Karpas-422 (cell line): ENCODE results near the gene LAMA5. TPM values are rescaled to one million over a fixed set of nuclear protein-coding genes. Genes with fewer than 3 reads are reported as not detected.

Experiments
- DNase-seq: peaks from one replicate; pipeline ENCODE4 v3.0.0-alpha.2; 2015
- H2AFZ ChIP-seq: fragments of 200-600 bp; sonication (generic); 2 replicates; pipeline ENCODE4 v1.6.1; 2014; ENCODE audit warnings: antibody characterized with exemption, low read length, mixed read lengths
- H3K27ac ChIP-seq: fragments of 200-600 bp; sonication (generic); 2 replicates; pipeline ENCODE4 v1.5.1; 2014; ENCODE audit warnings: mild to moderate bottlenecking, low read length, moderate library complexity
- H3K27me3 ChIP-seq: fragments of 200-600 bp; sonication (generic); 2 replicates; pipeline ENCODE4 v1.6.1; 2014; ENCODE audit warnings: low read length, mixed read lengths
- H3K36me3 ChIP-seq: fragments of 200-600 bp; sonication (generic); 2 replicates; pipeline ENCODE4 v1.6.1; 2014; ENCODE audit warnings: low read length, mixed read lengths; ENCODE audit not compliant: insufficient read depth
- H3K4me1 ChIP-seq: fragments of 200-600 bp; sonication (generic); 2 replicates; pipeline ENCODE4 v1.6.1; 2014; ENCODE audit warnings: mild to moderate bottlenecking, low read length, mixed read lengths
- H3K4me2 ChIP-seq: fragments of 200-600 bp; sonication (generic); 2 replicates; pipeline ENCODE4 v1.6.1; 2014; ENCODE audit warnings: low read length, low read depth, mild to moderate bottlenecking; ENCODE audit not compliant: poor library complexity, severe bottlenecking
- H3K4me3 ChIP-seq: fragments of 200-600 bp; sonication (generic); 2 replicates; pipeline ENCODE4 v1.5.1; 2014; ENCODE audit warnings: mild to moderate bottlenecking, antibody characterized with exemption, low read length, mixed read lengths
- H3K79me2 ChIP-seq: fragments of 200-600 bp; sonication (generic); 2 replicates; pipeline ENCODE4 v1.6.1; 2014; ENCODE audit warnings: mild to moderate bottlenecking, low read length, mixed read lengths
- H3K9ac ChIP-seq: fragments of 200-600 bp; sonication (generic); 2 replicates; pipeline ENCODE4 v1.6.0; 2014; ENCODE audit warnings: low read length
- H3K9me2 ChIP-seq: fragments of 200-600 bp; sonication (generic), shearing (Covaris generic); replicated peaks from 2 replicates; pipeline ENCODE4 v1.6.0; 2014; ENCODE audit warnings: mild to moderate bottlenecking, low read length, moderate library complexity; ENCODE audit not compliant: insufficient read depth
- H3K9me3 ChIP-seq: fragments of 300-700, 200-600 bp; sonication (generic); 2 replicates; pipeline ENCODE4 v1.6.1; 2014; ENCODE audit warnings: low read length, mixed read lengths
- H4K20me1 ChIP-seq: fragments of 200-600 bp; sonication (generic); 2 replicates; pipeline ENCODE4 v1.6.1; 2014; ENCODE audit warnings: mild to moderate bottlenecking, antibody characterized with exemption, low read length, low read depth; ENCODE audit not compliant: insufficient read depth
- total RNA-seq: library from RNA; depleted of rRNA; stranded (reverse); fragments of >200 nt; shearing (Covaris generic); gene quantifications from 2 replicates; pipeline ENCODE4 v1.2.3, GENCODE V29; 2014; ENCODE audit warnings: low replicate concordance

Gene LAMA5
- total RNA-seq, 1 experiment from 2014 or later: 17.5 TPM

DNA sequence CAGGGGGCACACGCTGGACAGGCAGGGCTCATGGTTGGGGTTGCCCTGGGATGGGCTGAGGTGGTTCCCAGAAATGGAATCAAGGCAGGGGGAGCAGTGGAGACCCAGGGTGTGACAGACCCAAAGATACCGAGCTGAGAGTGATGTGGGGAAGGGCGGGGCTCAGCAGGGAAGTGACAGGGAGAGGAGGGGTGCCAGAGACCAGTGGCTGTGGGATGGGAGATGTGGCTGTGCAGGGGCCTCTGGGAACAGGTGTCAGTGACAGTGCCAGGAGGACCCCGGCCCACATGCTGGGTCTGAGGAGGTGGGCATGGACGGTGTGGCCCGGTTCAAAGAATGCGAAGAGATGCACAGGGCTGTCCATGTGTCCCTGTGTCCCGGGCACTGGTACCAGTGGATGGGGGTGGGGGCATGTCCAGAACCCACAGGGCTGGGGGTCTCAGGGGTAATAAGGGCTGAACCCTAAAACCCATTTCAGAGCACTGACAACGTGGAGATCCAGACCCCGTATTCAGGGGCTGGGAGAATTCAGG, 38.9 kb upstream of the LAMA5 start:
- no peaks in the 10 kb centered on the region for H3K27me3 ChIP-seq
- H3K9me3 ChIP-seq: no peaks in the 10 kb centered on the region
- peak overlapping the region; percentile 93 for H3K9ac ChIP-seq
- no peak for DNase-seq
- peaks cover 23% of the 10 kb centered on the region for H3K79me2 ChIP-seq
- H3K4me2 ChIP-seq: peak overlapping the region; percentile 83
- H3K4me1 ChIP-seq: peaks cover 29% of the 10 kb centered on the region
- H3K9me2 ChIP-seq: no peaks in the 10 kb centered on the region
- peak overlapping the region; percentile 99 for H3K4me3 ChIP-seq
- no peaks in the 10 kb centered on the region for H3K36me3 ChIP-seq
- H2AFZ ChIP-seq: no peak overlapping the region
- H4K20me1 ChIP-seq: peaks cover 10% of the 10 kb centered on the region; the same call in 1 of the 2 replicates
- no peak overlapping the region for H3K27ac ChIP-seq

DNA sequence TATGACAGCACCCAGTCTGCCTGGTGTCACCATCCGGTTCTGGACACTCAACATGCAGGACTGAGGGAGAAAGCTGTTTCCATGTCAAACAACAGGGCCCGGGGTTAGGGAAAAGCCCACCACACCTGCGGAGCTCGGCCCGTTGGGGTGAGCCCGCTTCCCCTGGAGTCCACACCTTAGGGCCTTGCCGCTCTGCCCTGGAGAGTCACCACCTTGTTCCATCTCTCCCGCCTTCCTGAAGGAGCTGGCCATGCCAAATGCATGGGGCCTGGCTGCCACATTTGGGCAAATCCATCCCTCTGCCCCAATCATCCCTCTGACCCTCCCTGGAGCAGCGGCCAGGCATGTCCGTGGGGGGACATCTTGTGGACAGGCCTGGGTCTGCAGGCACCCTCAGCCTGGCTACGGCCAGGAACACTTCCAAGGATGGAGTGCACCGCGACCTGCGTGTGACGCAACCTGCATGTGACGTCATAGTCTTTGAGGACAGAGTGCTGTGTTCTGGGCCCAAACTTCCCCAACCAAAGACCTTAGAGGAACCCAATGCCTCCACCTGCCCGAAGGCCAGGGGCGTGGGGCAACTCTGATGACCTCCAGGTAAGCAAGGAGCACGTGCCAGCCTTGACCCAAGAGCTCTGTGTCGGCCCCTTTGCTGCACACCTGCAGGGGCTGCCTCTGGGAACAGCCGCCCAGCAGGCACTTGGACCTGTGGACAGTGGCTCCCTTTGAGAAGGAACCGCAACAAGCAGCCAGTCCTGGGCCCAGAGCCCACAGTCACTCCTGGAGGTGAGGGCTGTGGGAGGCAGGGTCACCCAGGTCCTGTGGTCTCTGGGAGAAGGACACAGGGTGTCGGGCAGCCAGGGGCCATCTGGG, 38.2 kb upstream of the LAMA5 start:
- H3K9ac ChIP-seq: peak overlapping the region; percentile 93
- H3K4me1 ChIP-seq: peaks cover 28% of the 10 kb centered on the region
- H3K36me3 ChIP-seq: no peaks in the 10 kb centered on the region
- peak overlapping the region; percentile 99; the same call in 1 of the 2 replicates for H3K4me3 ChIP-seq
- no peak overlapping the region for H2AFZ ChIP-seq
- H3K27ac ChIP-seq: no peak overlapping the region
- no peaks in the 10 kb centered on the region for H3K9me2 ChIP-seq
- no peaks in the 10 kb centered on the region for H3K9me3 ChIP-seq
- peaks cover 7% of the 10 kb centered on the region; the same call in 1 of the 2 replicates for H4K20me1 ChIP-seq
- peaks cover 23% of the 10 kb centered on the region for H3K79me2 ChIP-seq
- H3K4me2 ChIP-seq: peak overlapping the region; percentile 83
- H3K27me3 ChIP-seq: no peaks in the 10 kb centered on the region
- no peak for DNase-seq

DNA sequence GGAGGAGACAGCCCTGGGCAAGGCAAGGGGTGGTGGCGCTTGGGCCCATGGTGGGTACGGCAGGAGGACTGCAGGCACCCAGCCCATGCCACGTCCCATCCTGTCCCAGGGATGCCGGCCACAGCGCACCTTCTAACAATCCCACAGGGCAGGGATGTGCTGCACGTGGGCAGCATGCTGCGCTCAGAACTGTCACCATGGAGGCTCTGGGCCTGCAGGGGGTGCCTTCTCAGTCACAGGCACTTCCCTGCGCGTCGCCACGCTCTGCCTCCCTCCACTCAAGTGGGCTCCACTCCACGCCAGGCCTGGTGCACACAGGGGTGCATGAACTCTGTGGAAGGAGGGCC, 37.6 kb upstream of the LAMA5 start:
- Histone ChIP-seq H2AFZ (no peak overlapping the region), H3K27me3 (no peaks in the 10 kb centered on the region), H3K9me3 (no peaks in the 10 kb centered on the region), H4K20me1 (peaks cover 7% of the 10 kb centered on the region; the same call in 1 of the 2 replicates), H3K9ac (0 out of 2 replicates have a peak overlapping the region, but pooled peaks have one; percentile 12), H3K4me3 (no peak overlapping the region), H3K36me3 (no peaks in the 10 kb centered on the region), H3K4me1 (peaks cover 22% of the 10 kb centered on the region), H3K4me2 (no peak overlapping the region), H3K9me2 (no peaks in the 10 kb centered on the region), H3K79me2 (peaks cover 23% of the 10 kb centered on the region), H3K27ac (no peak overlapping the region)
- DNase-seq: no peak

DNA sequence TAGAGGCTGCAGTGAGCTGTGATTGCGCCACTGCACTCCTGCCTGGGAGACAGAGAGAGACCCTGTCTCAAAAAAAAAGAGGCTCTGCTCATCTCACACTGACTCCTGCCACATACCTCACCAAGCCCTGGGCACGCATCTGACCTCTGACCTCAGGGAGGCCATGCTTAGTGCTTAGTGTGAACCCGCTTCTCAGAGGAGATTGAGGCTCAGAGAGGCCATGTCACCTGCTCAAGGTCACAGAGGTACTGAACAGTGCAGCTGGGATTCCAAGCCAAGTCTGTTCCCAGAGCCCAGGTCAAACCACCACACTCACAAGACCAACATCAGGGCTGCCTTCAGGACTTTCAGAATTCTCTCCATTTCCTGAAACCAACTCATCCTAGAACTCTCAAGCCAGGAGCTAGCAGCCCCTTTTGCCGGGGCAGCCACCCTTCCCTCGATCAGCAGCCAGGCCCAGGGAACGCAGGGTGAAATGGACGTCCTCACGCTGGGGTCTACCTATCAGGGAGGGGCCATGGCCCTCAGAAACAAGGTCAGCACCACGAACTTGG, 37.1 kb upstream of the LAMA5 start:
- H3K79me2 ChIP-seq: peaks cover 23% of the 10 kb centered on the region
- H3K27ac ChIP-seq: no peak overlapping the region
- H3K4me1 ChIP-seq: peaks cover 20% of the 10 kb centered on the region
- no peak overlapping the region for H3K4me2 ChIP-seq
- H3K36me3 ChIP-seq: no peaks in the 10 kb centered on the region
- H3K27me3 ChIP-seq: no peaks in the 10 kb centered on the region
- H3K9ac ChIP-seq: no peak overlapping the region
- DNase-seq: no peak
- peaks cover 7% of the 10 kb centered on the region; the same call in 1 of the 2 replicates for H4K20me1 ChIP-seq
- H3K9me3 ChIP-seq: no peaks in the 10 kb centered on the region
- H2AFZ ChIP-seq: no peak overlapping the region
- H3K4me3 ChIP-seq: no peak overlapping the region
- H3K9me2 ChIP-seq: no peaks in the 10 kb centered on the region

DNA sequence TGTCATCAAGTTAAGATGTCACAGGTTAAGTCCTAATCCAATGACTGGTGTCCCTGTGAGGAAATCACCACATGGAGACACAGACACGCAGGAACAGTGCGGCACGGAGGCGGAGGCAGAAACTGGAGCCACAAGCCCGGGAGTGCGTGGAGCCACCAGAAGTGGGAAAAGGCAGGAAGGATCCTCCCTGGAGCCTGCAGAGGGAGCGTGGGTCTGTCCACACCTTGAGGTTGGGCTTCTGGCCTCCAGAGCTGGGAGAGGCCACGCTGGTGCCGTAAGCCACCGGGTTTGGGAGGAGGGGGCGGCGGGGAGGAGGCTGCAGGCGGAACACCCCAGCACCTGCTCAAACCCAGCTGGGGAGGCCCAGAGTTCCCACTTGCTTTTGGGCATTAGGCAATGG, 36.2 kb upstream of the LAMA5 start:
- Histone ChIP-seq H4K20me1 (peaks cover 7% of the 10 kb centered on the region; the same call in 1 of the 2 replicates), H3K27me3 (no peaks in the 10 kb centered on the region), H3K4me3 (no peak overlapping the region), H3K79me2 (peaks cover 23% of the 10 kb centered on the region), H3K4me2 (no peak overlapping the region), H3K9me3 (no peaks in the 10 kb centered on the region), H3K4me1 (peaks cover 20% of the 10 kb centered on the region), H3K36me3 (no peaks in the 10 kb centered on the region), H3K9me2 (no peaks in the 10 kb centered on the region), H3K27ac (no peak overlapping the region), H3K9ac (no peak overlapping the region), H2AFZ (no peak overlapping the region)
- DNase-seq: no peak

DNA sequence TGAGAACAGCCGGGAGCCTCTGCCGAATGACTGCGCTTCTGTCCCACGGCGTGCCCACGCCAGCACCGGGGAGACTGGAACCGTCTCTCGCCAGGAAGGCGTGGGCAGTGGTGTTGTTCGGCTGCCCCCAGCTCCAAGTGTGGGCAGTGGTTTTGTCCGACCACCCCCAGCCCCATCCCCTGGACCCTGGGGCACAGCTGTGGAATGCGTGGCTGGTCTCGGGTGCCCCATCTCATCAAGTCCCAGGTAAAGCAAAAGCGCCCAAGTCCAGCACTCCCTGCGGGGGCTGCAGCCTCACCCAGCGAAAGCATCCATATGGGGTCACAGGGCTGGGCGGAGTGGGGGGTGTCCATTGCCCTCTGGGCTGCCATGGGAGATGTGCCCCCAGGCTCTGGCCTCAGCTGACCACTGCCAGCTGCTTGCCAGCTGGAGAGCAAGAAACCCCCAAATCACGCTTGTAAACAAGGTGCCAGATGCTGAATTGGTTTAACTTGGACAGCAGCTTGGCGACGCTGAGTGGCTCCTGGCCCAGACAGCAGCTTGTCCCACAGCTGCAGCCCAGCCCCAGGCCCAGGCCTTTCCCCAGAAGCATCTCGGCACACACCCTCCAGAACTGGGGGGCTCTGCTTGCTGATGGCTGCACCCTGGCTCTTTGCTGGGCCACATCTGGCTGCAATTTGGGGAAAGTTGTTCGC, 35.5 kb upstream of the LAMA5 start:
- H3K9me3 ChIP-seq: no peaks in the 10 kb centered on the region
- no peaks in the 10 kb centered on the region for H3K9me2 ChIP-seq
- H3K27me3 ChIP-seq: no peaks in the 10 kb centered on the region
- no peak for DNase-seq
- peaks cover 23% of the 10 kb centered on the region for H3K79me2 ChIP-seq
- H3K27ac ChIP-seq: no peak overlapping the region
- H3K4me1 ChIP-seq: peaks cover 16% of the 10 kb centered on the region
- H4K20me1 ChIP-seq: peaks cover 7% of the 10 kb centered on the region; the same call in 1 of the 2 replicates
- H3K4me2 ChIP-seq: no peak overlapping the region
- H3K36me3 ChIP-seq: no peaks in the 10 kb centered on the region
- no peak overlapping the region for H2AFZ ChIP-seq
- no peak overlapping the region for H3K9ac ChIP-seq
- no peak overlapping the region for H3K4me3 ChIP-seq

DNA sequence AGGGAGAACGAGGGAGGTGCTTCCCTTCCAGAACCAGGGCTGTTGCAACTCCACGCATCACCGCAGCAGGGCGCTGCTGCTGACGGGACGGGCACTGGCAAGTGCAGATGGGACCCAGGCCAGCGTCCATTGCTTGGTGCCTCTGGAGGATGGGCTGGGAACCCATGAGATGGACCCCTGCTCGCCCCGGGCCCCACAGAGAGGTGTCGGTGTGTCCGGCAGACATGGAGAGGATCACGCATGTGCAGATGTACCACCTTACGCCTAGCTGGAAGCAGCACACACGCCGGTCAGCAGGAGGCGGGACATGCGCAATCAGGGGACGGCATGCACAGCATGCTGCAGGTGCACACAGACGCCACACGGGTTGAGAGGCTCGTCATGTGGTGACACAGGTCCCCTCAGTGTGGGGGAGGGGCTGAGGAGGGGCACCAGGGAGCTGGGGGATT, 34.2 kb upstream of the LAMA5 start:
- Histone ChIP-seq H3K79me2 (peaks cover 19% of the 10 kb centered on the region), H2AFZ (no peak overlapping the region), H3K9ac (no peak overlapping the region)

DNA sequence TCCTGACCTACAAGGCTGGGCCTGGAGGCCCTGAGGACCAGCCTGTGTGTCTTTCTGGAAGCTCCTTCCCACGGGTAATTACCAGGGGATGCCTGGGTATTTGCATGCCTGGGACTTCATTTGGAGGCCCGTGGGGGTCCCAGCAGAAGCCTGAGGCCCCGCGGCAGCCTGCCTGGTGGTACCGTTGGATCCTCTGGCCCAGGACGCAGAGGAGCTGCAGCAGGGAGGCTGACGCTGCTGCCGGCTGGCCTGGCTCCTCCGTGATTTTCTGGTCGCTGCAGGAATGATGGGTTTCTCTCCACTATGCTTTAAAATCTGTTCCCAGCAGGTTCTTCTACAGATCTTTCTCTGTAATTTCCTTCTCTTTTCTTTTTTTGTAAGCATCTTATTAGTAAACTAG, 33.4 kb upstream of the LAMA5 start:
- H3K36me3 ChIP-seq: no peaks in the 10 kb centered on the region
- no peaks in the 10 kb centered on the region for H4K20me1 ChIP-seq
- peaks cover 2% of the 10 kb centered on the region for H3K4me1 ChIP-seq
- no peak for DNase-seq
- no peak overlapping the region for H3K27ac ChIP-seq
- H3K9me3 ChIP-seq: no peaks in the 10 kb centered on the region
- H3K9ac ChIP-seq: no peak overlapping the region
- H3K4me2 ChIP-seq: no peak overlapping the region
- H2AFZ ChIP-seq: no peak overlapping the region
- H3K9me2 ChIP-seq: no peaks in the 10 kb centered on the region
- no peaks in the 10 kb centered on the region for H3K27me3 ChIP-seq
- peaks cover 11% of the 10 kb centered on the region for H3K79me2 ChIP-seq
- no peak overlapping the region for H3K4me3 ChIP-seq

More for the DNA sequence above, 34.2 kb upstream of the LAMA5 start:
- Histone ChIP-seq H3K4me2 (no peak overlapping the region), H3K9me2 (no peaks in the 10 kb centered on the region), H3K9me3 (no peaks in the 10 kb centered on the region), H3K27me3 (no peaks in the 10 kb centered on the region), H3K4me1 (peaks cover 10% of the 10 kb centered on the region), H3K4me3 (no peak overlapping the region), H3K27ac (no peak overlapping the region), H3K36me3 (no peaks in the 10 kb centered on the region), H4K20me1 (peaks cover 5% of the 10 kb centered on the region; the same call in 1 of the 2 replicates)
- no peak for DNase-seq
